Gastrocnemius medialis (tissue), 4 donors: ENCODE data around the gene RGS13.

Experiments
- CTCF ChIP-seq, 5 experiments: fragments of 450-650 bp in 3 of 5; fragments of 200-600 bp in 2 of 5; sonication (generic) in 2 of 5; IDR thresholded peaks in 4 of 5; conservative IDR thresholded peaks in 1 of 5; 1 replicate in 4 of 5; 2 replicates in 1 of 5; pipeline ENCODE4 v1.5.1; 2016 to 2019; ENCODE audit warnings: antibody characterized with exemption in 5 of 5, mild to moderate bottlenecking in 3 of 5, moderate library complexity in 3 of 5
- POLR2A ChIP-seq, 2 donors: fragments of 450-650 bp; IDR thresholded peaks; one replicate each; pipeline ENCODE4 v1.6.1; 2017; ENCODE audit warnings: antibody characterized with exemption in 2 of 2, mild to moderate bottlenecking in 2 of 2, moderate library complexity in 2 of 2

- TF ChIP-seq POLR2A (IDR thresholded peaks at IDR 0.05) (no peak), CTCF (IDR thresholded peaks at IDR 0.05 in 4 of 5, conservative IDR thresholded peaks at IDR 0.05 in 1 of 5) (no peak)
Measured at GRCh38 chr1:192698731-192699130, 62.8 kb downstream of the RGS13 start.
